ENCODE measurements around the gene SYT14.
"Not testable (repeated sequence)": the region's sequence is repeated elsewhere in the genome, so short reads cannot be mapped to it uniquely, and the experiment has no call there.

SYT14 gene

DNA sequence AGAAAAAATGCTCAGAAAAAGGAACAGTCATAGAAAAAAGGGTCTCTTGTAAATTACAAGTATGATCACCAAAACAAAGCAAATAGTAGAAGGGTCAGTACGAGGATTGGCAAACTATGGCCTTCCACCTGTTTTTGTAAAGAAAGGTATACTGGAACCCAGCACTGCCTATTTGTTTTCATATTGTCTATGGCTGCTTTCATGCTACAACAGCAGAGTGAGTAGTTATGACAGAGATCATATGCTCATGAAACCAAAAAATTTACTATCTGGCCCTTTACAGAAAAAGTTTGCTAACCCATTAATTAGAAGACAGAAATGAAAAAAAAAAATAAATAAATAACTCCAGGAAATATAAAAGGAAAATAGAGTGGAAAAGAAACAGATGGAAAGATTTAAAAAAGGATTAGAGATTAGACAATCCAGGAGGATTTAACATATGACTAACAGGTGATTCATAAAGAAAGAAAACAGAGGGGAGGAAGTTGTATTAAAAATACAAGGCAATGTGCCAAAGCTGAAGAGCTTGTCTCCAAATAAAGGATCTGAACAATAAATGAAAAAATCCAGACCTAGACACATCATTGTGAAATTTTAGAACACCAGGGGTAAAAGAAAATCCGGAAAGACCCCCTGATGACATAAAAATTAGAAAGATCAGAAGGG lies 186.0 kb downstream of the SYT14 start:
- DNase-seq = no peak

GRCh38 chr1:210124736-210125135 lies 186.7 kb downstream of the SYT14 start:
- no peak for DNase-seq

GRCh38 chr1:210125143-210125542 lies 187.1 kb downstream of the SYT14 start:
- no peak for DNase-seq

- no peak for DNase-seq
Observed at GRCh38 chr1:210129092-210129491, 191.1 kb downstream of the SYT14 start.

GRCh38 chr1:210129759-210130158 lies 191.7 kb downstream of the SYT14 start:
- no peak for DNase-seq

- no peak for DNase-seq
Observed at GRCh38 chr1:210132582-210132981, 194.6 kb downstream of the SYT14 start.

DNA sequence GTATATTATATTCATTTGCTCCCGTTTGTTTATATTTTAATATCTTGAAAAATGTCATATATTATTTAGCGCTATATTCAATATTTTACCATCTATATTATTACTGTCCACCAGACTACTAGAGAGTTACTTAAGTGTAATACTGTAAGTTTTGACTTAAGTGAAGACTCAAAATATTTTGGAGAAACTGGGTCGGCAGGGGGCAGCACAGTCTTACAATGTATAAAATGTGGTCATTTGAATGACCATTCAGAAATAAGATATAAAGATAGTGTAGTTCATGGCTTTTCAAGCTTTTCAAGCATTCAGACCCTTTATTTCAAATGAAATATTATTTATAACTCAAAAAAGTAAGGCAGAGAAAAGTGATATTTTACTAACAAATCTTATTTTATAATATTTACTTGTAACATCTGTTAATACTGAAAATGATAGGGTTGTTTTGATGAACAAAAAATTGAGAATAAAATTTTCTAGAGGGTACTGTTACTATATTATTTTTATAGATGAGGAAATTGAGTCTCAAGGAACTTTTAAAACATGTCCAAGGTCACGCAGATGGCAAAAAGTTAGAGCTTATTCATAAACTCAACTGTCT lies 205.5 kb downstream of the SYT14 start:
- DNase-seq = peak; percentile 42

GRCh38 chr1:210144736-210145135 lies 206.7 kb downstream of the SYT14 start:
- no peak for DNase-seq

DNA sequence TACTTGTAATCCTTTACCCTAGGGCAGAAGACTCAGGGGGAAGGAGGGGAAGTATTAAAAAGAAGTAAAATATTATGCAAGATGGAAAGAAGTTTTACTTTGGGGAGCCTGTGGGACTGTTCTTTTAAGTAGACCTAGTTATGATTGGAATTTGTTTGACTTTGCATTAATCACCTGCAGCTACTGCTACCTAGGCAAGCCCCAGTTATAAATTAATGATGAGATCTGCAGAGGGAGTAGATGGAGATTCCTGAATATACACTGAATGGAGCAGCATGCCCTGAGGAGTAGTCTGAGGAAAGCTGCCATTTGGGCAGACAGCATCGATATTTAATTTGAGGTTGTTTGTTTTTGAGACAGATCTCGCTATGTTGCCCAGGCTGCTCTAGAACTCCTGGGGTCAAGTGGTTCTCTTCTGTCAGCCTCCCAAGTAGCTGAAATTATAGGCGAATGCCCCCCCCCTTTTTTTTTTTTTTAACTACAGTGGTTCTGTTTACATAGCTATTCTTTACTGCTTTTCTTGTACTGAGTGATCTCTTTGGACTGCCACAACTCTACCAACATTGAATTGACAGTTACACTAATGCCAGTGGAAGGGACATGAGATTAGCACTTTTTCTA lies 213.1 kb downstream of the SYT14 start:
- DNase-seq = no peak

GRCh38 chr1:210159211-210159610 lies 221.2 kb downstream of the SYT14 start:
- DNase-seq = no peak

DNA sequence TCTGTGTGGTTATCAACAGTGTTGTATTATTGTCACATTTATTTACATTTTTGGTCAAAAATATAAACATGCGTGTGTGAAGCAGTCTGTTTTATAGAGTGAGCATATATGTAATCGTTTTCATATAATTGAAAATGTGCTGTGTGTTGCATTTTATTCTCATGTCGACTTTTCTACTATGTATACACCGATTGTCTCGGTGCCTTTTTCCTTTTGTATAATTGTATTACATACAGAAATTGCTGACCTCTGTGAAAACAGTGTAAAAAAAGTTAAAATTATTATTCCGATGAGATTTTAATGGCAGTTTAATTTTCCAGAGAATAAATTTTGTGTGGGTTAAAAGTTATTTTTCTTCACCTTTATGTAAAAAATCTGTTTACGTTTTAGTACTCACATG lies 232.2 kb downstream of the SYT14 start:
- no peak for DNase-seq

DNA sequence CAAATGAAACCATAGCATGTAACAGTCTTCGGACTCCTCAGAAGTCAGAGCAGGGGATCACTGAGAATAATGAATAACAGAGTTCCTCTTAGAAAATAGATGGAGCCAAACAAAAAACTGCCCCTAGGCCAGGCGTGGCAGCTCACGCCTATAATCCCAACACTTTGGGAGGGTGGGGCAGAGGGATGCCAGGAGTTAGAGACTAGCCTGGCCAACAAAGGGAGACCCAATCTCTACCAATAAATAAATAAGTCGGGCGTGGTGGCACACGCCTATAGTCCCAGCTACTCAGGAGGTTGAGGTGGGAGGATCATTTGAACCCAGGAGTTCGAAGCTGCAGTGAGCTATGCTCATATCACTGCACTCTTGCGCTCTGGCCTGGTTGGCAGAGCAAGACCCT lies 236.1 kb downstream of the SYT14 start:
- no peak for DNase-seq

- DNase-seq = no peak
Observed at GRCh38 chr1:210185063-210185462, 247.0 kb downstream of the SYT14 start.

DNA sequence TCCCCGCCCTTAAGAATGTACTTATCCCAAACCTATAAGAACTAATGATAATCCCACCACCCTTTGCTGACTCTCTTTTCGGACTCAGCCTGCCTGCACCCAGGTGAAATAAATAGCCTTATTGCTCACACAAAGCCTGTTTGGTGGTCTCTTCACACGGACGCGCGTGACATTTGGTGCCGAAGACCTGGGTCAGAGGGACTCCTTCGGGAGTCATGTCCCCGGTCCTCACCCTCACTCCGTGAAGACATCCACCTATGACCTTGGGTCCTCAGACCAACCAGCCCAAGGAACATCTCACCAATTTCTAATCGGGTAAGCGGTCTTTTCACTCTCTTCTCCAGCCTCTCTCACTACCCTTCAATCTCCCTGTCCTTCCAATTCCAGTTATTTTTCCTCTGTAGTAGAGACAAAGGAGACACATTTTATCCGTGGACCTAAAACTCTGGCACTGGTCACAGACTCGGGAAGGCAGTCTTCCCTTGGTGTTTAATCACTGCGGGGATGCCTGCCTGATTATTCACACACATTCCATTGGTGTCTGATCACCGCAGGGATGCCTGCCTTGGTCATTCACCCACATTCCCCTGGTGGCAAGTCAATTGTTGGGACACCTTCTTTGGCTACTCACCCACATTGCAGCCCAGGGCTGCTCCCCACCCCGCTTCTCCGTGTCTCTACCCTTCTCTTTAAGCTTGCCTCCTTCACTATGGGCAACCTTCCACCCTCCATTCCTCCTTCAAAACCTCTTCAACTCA lies 250.0 kb downstream of the SYT14 start:
- not testable (repeated sequence) for DNase-seq

- DNase-seq = no peak
Observed at GRCh38 chr1:210189426-210189825, 251.4 kb downstream of the SYT14 start.

GRCh38 chr1:210195635-210196160 lies 257.7 kb downstream of the SYT14 start:
- DNase-seq = no peak

DNA sequence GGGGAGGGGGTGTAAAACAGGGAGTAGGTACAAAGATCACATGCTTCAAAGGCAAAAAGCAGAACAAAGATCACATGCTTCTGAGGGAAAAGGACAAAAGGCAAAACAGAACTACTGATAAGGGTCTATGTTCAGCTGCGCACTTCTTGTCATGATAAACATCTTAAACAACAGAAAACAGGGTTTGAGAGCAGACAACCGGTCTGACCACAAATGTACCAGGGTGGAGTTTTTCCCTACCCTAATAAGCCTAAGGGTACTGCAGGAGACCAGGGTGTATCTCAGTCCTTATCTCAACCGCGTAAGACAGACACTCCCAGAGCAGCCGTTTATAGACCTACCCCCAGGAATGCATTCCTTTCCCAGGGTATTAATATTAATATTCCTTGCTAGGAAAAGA lies 258.2 kb downstream of the SYT14 start:
- DNase-seq = not testable (repeated sequence)

- no peak for DNase-seq
Observed at GRCh38 chr1:210198840-210199239, 260.8 kb downstream of the SYT14 start.

GRCh38 chr1:210200124-210200736 lies 262.2 kb downstream of the SYT14 start:
- no peak for DNase-seq

GRCh38 chr1:210201681-210202080 lies 263.7 kb downstream of the SYT14 start:
- no peak for DNase-seq

DNA sequence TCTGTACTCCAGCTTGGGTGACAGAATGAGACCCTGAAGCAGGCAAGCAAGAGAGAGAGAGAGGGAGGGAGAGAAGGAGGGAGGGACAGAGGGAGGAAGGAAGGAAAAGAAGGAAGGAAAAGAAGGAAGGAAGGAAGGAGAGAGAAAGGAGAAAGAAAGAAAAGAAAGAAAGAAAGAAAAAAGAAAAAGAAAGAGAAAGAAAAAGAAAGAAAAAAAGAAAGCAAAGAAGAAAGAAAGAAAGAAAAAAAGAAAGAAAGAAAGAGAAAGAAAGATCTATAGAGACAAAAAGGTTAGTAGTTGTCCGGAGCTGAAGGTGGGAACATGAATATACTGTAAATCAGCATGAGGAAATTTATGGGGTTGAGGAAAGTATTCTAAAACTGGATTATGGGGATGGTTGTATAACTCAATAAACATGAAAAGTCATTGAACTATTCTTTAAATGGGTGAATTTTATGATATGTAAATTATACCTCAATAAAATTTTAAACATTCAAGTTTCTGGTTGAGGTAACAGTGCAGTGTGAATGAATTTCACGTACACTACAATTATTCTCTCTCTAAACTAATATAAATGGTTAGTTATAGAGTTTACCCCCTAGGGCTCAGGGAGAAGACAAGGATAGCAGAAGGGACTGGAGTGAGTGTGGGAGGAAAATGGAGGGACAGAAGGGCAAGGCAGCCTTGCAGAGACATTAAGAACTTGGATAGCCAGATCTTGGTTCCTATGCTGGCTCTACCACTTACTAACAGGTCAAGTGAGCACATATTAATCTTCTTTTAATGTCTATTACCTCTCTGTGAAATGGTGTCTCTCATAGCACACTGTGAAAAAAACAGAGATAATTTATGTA lies 269.8 kb downstream of the SYT14 start:
- DNase-seq = no peak

GRCh38 chr1:210213335-210213734 lies 275.3 kb downstream of the SYT14 start:
- no peak for DNase-seq

Data from stimulated activated CD4-positive, alpha-beta T cell treated with anti-CD3 and anti-CD28 coated beads, Interleukin-12 subunit alpha, Interleukin-12 subunit beta, amount 100 ng/mL, for 4 hours (primary cell).